Activated CD8-positive, alpha-beta memory T cell treated with anti-CD3 and anti-CD28 coated beads, Interleukin-2, amount 10 ng/mL, durations not matched to agents 7 days and 5 days (primary cell): Measurements from ENCODE around the gene MAML2. TPM values are rescaled to one million over a fixed set of nuclear protein-coding genes. Genes with fewer than 3 reads are reported as not detected.

Experiments used
- ATAC-seq: fragments of 150-1000 bp; cut with Tn5 transposase; one replicate; pipeline ENCODE4 v1.10.0; 2021; ENCODE audit warnings: moderate library complexity
- CTCF ChIA-PET: fragments of 350-600 bp; sonication (Branson Sonifier 250); formaldehyde crosslinking; loops from one replicate; lab custom pipeline; 2021; ENCODE audit warnings: antibody characterized with exemption; lab: Charles Lee
- DNase-seq: peaks from one replicate; pipeline ENCODE4 v3.0.0-alpha.2; 2020
- H3K27ac Mint-ChIP-seq: one replicate; pipeline ENCODE4 v1.8.0; 2021; ENCODE audit warnings: mild to moderate bottlenecking, mixed read lengths
- H3K27me3 Mint-ChIP-seq: one replicate; pipeline ENCODE4 v1.8.0; 2021; ENCODE audit warnings: mixed read lengths
- H3K36me3 Mint-ChIP-seq: one replicate; pipeline ENCODE4 v1.8.0; 2021; ENCODE audit warnings: mild to moderate bottlenecking, mixed read lengths
- H3K4me1 Mint-ChIP-seq: one replicate; pipeline ENCODE4 v1.8.0; 2021; ENCODE audit warnings: mixed read lengths
- H3K4me3 Mint-ChIP-seq: one replicate; pipeline ENCODE4 v1.8.0; 2021; ENCODE audit warnings: mild to moderate bottlenecking, moderate library complexity, mixed read lengths
- H3K9me3 Mint-ChIP-seq: one replicate; pipeline ENCODE4 v1.8.0; 2022; ENCODE audit warnings: low read depth, mixed read lengths
- total RNA-seq, 2 experiments: library from RNA; stranded (reverse); gene quantifications; one replicate each; pipeline ENCODE4 v1.2.3, GENCODE V29; 2021

The MAML2 gene
- total RNA-seq, 2 experiments from 2014 or later, result 12.7 to 14.5 TPM

DNA sequence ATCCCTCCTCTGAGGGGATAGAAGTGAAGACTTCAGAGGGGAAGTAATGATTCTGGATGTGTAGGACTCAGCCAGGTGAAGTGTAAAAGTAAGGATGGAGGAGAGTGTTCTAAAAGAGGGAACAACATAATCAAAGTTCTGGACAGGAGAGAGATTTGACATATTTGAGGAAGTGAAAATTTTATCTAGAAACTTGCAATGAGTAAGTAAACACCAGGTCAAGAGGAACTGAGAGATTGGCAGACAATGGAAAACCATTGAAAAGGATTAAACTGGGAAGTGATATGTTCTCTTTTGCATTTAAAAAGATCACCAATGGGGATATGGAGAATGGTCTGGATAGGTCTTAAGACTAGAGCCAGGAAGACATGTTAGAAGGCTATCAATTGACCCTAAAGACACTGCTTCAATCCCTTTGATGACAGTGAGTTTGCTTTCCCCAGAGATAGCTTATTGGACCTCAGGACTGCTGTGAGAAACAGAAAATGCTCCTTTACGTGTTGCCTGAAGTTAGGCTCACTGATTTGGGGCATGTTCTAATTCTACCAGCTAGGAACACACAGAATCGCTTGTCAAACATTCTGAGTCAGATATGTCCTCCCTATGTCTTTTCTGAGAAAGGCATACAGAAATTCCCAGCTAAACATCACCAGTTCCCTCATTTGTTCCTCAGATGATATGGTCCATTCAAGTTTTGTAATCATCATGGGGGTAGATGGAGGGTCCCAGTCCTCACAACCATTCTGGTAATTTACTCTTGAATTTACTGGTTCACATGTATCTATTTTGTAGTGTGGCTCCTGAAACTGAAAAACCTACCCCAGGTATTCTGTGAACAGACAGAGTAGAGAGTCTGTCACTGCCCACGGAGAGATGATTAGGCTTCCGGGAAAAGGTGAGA lies 144.9 kb downstream of the MAML2 start:
- ATAC-seq, result no peak
- H3K36me3 Mint-ChIP-seq, result peaks cover 27% of the 10 kb centered on the region
- peak overlapping the region; percentile 42 for H3K27ac Mint-ChIP-seq
- H3K9me3 Mint-ChIP-seq, result no peaks in the 10 kb centered on the region
- no peak for DNase-seq
- H3K27me3 Mint-ChIP-seq, result no peaks in the 10 kb centered on the region
- H3K4me1 Mint-ChIP-seq, result peaks cover 60% of the 10 kb centered on the region
- no peak overlapping the region for H3K4me3 Mint-ChIP-seq
- CTCF ChIA-PET, result interaction anchor here (1.4 to 1.8 kb wide), 2 partner anchors 36 to 145 kb away, joined by 4 to 5 read pairs; partner anchors contain the start of gene MAML2

DNA sequence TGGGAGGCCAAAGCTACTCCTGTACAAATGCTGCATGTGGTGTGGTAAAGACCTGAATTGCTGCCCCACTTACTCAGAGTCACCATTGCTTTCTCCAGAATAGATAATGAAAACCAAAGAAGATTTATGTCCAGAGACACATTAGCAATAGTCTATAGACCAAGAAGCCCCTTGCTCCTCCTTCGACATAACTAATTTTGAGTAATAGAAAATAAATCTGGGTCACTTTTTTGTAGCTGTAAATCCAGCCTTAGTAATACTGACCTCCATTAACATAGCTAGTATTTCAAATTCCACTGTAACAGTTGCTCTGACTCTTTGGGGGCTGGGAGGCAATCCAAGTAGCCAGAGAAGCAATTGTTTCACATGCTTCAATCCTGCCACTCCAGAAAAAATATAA lies 145.9 kb downstream of the MAML2 start:
- H3K27ac Mint-ChIP-seq, result no peak overlapping the region
- H3K4me1 Mint-ChIP-seq, result peaks cover 58% of the 10 kb centered on the region
- CTCF ChIA-PET, result interaction anchor here (1.4 to 1.8 kb wide), 2 partner anchors 35 to 146 kb away, joined by 4 to 5 read pairs; partner anchors contain the start of gene MAML2
- H3K4me3 Mint-ChIP-seq, result no peak overlapping the region
- peaks cover 29% of the 10 kb centered on the region for H3K36me3 Mint-ChIP-seq
- peaks cover 2% of the 10 kb centered on the region for H3K9me3 Mint-ChIP-seq
- DNase-seq (no peak), ATAC-seq (no peak)
- H3K27me3 Mint-ChIP-seq, result no peaks in the 10 kb centered on the region

DNA sequence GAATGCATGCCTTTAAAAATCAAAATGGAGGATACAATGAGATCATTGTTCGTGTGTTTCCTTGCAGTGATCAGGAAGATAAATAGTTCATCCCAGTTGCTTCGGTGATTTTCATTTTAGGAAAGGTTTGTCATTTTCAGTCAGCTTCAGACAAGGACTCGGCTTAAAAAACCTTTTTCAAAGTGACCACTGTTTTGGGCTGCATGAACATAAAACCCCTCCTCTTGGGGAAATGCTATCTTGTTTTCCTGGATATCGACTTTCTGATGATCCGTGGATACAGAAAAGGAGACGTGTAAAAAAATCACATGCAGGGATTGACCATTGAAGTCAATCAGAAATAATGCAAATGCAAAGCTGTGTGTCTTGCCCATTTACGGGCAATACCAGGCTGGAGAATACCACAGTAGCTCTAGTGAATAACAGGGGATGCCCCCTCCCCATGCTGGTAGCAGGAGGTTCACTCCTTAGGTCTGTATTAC lies 146.8 kb downstream of the MAML2 start:
- H3K36me3 Mint-ChIP-seq, result peaks cover 34% of the 10 kb centered on the region
- DNase-seq, result no peak
- peaks cover 58% of the 10 kb centered on the region for H3K4me1 Mint-ChIP-seq
- ATAC-seq, result no peak
- CTCF ChIA-PET, result no interaction called here
- H3K27me3 Mint-ChIP-seq, result no peaks in the 10 kb centered on the region
- no peak overlapping the region for H3K4me3 Mint-ChIP-seq
- peaks cover 2% of the 10 kb centered on the region for H3K9me3 Mint-ChIP-seq
- H3K27ac Mint-ChIP-seq, result no peak overlapping the region

DNA sequence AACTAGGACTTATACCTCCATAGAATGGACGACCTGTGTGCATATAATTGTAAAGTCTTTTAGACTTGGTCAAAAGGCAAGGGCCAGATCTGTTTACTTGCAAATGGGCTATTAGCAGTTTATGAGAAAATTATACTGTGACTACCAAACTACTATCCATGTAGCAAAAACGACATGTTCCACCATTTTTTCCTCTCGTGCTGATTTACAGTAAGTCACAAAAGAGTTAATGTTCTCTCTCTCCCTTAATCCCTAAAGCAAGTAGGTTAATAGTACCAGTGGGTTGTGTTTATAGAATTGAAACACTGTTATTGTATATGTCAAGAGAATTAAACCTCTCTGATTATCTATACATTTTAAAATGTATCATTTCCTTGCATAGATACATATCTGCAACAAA lies 147.3 kb downstream of the MAML2 start:
- ATAC-seq (no peak), DNase-seq (no peak)
- CTCF ChIA-PET, result interaction anchor here (1.5 kb wide), 1 partner anchor 104 kb away, joined by 6 read pairs; no protein-coding TSS in a partner anchor
- Mint-ChIP-seq H3K9me3 (peaks cover 2% of the 10 kb centered on the region), H3K4me3 (no peak overlapping the region), H3K4me1 (peaks cover 62% of the 10 kb centered on the region), H3K36me3 (peaks cover 37% of the 10 kb centered on the region), H3K27me3 (no peaks in the 10 kb centered on the region), H3K27ac (no peak overlapping the region)

DNA sequence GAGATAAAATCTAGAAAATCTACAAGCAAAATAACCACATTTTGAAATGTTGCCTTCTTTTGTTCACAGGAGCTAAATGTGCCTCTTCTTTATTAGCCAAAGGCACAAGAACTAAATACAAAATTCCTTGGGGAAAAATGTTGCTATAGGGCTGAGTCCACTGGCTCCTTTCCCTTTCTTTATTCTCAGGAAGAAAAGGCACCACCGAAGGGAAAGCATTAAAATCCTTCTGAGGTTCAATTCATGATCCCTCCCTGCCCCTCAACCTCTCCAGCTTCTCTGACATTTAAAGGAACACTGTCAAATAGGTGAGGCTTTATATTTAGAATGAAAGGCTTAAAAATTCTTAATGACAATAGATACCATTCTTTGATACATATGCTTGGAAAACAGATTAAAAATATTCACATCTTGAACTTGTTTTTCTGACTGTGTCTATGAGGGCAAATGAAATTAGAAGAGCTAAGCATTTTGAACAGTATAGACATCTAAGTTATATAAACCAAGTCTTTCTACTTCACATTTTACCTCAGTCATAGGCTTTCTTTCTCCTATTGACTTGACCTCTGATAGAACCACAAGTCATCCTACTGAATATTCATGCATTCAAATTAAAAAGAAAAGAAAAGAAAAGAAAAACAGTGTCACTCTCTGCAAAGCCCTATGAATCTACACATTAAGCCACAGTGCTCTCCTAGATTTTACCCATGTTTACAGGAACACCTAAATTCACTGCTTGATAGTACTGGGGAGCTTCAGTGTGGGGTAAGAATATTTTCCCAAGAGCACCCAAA lies 148.2 kb downstream of the MAML2 start:
- peaks cover 62% of the 10 kb centered on the region for H3K4me1 Mint-ChIP-seq
- ATAC-seq (no peak), DNase-seq (no peak)
- H3K36me3 Mint-ChIP-seq, result peaks cover 35% of the 10 kb centered on the region
- peak overlapping the region; percentile 72 for H3K27ac Mint-ChIP-seq
- CTCF ChIA-PET, result interaction anchor here (1.3 to 1.6 kb wide), 4 partner anchors 9 to 148 kb away, joined by 3 to 6 read pairs (median 5); partner anchors contain the start of gene MAML2
- H3K9me3 Mint-ChIP-seq, result peaks cover 2% of the 10 kb centered on the region
- no peaks in the 10 kb centered on the region for H3K27me3 Mint-ChIP-seq
- H3K4me3 Mint-ChIP-seq, result no peak overlapping the region

DNA sequence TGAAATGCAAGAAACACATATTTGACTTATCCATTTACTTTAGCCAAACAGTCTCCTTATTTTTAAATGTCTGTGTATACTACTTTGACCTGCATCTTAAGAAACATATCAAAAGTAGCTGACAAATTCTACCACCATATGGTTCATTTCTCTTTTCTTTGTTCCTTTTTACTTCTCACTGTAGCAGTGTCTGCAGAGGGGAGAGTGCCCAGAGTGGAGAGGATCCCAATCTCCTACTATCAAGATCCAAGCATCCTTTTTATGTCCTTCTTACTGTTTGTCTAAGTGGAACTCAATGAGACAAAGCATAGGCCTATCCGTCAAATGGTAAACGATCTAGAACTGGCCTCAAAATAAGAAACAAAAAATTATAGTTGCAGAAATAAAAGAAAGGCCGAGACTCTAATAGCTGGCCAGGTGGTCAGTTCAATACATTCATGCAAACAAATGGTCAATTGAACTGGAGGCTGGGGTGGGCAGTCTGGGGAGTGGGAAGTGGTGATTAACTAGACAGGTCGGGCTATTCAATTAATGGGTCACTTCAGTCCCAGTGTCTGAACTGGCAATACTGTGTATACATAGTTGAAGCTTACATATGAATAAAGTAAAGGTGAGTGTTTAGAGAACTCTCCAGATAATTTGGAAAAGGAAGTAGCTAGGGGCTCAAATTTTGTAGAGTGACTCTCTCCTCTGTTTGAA lies 149.1 kb downstream of the MAML2 start:
- ATAC-seq (no peak), DNase-seq (no peak)
- Mint-ChIP-seq H3K27me3 (no peaks in the 10 kb centered on the region), H3K4me3 (no peak overlapping the region), H3K36me3 (peaks cover 31% of the 10 kb centered on the region), H3K9me3 (peaks cover 2% of the 10 kb centered on the region), H3K27ac (peak overlapping the region; percentile 72), H3K4me1 (peaks cover 62% of the 10 kb centered on the region)
- CTCF ChIA-PET, result interaction anchor here (1.3 to 1.6 kb wide), 5 partner anchors 8 to 149 kb away, joined by 3 to 6 read pairs (median 4); partner anchors contain the start of gene MAML2

DNA sequence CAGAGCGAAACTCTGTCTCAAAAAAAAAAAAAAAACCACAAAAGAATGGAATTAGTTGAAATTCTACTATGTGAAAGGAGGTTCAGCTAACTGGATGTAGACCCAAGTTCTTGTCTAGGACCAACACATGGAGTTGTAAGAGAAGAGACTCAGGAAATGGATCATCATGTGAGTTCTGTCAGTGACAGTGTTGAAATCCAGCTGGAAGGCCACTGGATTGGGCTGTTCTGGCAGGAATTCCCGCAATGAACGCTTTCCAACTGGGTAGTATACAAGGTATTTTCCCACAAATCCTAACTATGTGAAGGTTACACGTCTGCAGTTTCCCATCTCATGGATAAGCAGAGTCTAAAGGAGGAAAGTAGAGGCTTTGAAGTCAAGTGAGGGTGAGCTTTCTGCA lies 151.2 kb downstream of the MAML2 start:
- Mint-ChIP-seq H3K36me3 (peaks cover 22% of the 10 kb centered on the region), H3K4me3 (no peak overlapping the region), H3K27me3 (no peaks in the 10 kb centered on the region), H3K4me1 (peaks cover 60% of the 10 kb centered on the region), H3K27ac (no peak overlapping the region), H3K9me3 (peaks cover 2% of the 10 kb centered on the region)
- ATAC-seq (no peak), DNase-seq (no peak)
- CTCF ChIA-PET, result interaction anchor here (2.0 kb wide), 1 partner anchor 151 kb away, joined by 4 read pairs; the partner anchor contains the start of gene MAML2

DNA sequence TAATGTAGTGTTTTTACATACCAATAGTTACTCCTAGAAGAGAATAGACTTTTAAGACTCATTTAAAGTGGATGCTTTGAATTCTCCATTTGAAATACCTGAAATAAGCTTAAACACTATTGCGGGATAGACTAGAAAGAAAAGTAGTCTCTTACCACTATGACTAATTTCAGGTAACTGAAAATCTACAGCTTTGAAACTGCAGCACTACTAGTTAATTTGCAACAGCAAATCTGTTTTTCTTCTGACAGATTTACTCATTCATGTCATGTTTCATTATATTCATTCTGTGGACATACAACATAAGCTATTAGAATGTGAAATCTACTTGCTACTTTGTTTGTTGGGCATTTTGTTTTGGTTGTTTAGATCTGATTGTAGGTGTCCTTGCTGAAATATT lies 153.6 kb downstream of the MAML2 start:
- Mint-ChIP-seq H3K4me1 (peaks cover 48% of the 10 kb centered on the region), H3K27me3 (no peaks in the 10 kb centered on the region), H3K36me3 (peaks cover 16% of the 10 kb centered on the region), H3K4me3 (no peak overlapping the region), H3K9me3 (peaks cover 2% of the 10 kb centered on the region), H3K27ac (peak overlapping the region; percentile 40)
- CTCF ChIA-PET, result interaction anchor here (1.0 to 1.2 kb wide), 3 partner anchors 30 to 154 kb away, joined by 3 read pairs; partner anchors contain the start of gene MAML2
- ATAC-seq (peak; percentile 62), DNase-seq (no peak)

DNA sequence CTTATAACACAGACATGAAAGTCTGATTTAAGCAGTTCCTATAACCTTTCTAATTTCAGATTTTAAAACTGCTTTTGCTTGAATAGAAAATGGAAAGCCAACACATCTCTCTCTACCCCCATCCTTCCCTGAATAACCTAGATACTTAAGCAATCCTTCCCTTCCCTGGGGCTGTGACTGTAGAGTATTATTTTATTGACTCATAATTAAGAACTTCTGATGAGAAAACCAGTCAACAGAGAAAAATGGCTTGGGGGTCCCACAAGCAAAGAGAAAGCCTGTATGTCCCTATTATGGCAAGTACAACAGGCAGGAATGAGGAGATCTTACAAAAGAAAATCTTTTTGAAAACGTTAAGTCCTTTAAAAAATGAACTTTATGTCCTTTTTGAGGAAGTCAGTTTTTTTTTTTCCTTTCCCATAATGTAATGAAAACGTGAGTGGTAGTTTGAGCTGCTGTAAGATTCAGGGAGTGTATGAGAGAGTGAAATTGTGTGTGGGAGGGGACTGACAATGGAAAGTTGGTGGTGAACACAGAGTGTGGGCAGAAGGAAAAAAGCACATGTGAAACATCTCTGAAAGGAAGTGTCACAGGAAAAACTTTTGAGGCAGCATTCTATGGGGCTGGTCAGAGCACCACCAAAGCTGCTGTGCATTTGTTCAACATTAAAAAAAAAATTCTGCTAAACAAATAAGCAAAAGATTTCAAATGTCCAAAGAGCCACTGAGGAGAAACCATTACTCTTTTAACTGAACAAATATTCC lies 154.6 kb downstream of the MAML2 start:
- Mint-ChIP-seq H3K4me3 (no peak overlapping the region), H3K27ac (peak overlapping the region; percentile 40), H3K4me1 (peaks cover 39% of the 10 kb centered on the region), H3K36me3 (peaks cover 17% of the 10 kb centered on the region), H3K9me3 (peaks cover 2% of the 10 kb centered on the region), H3K27me3 (no peaks in the 10 kb centered on the region)
- no peak for DNase-seq
- CTCF ChIA-PET, result interaction anchor here (1.0 to 1.2 kb wide), 2 partner anchors 29 to 153 kb away, joined by 3 read pairs; no protein-coding TSS in a partner anchor
- peak; percentile 63 for ATAC-seq

DNA sequence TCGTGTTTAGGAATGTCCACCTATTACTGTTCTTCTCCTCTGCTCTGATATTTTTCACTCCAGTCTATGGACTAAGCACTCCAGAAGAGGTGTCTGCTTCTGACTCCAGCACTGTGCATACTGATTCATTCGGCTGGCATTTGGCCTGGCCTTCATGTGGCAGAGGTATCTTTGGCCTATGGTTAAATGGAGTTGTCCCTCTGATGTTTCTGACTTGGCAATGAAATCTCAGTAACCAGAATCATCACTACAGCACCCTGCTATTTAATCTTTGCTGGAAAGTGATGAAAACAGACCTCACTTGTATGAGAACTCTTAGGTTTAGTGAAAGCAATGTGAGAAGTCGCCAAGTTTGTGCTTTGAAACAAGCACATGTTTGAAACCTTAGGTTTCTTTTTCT lies 155.2 kb downstream of the MAML2 start:
- CTCF ChIA-PET, result interaction anchor here (0.7 kb wide), 1 partner anchor 153 kb away, joined by 3 read pairs; no protein-coding TSS in a partner anchor
- peaks cover 37% of the 10 kb centered on the region for H3K4me1 Mint-ChIP-seq
- DNase-seq (no peak), ATAC-seq (peak; percentile 26)
- peaks cover 17% of the 10 kb centered on the region for H3K36me3 Mint-ChIP-seq
- peak overlapping the region; percentile 1 for H3K27ac Mint-ChIP-seq
- H3K27me3 Mint-ChIP-seq, result no peaks in the 10 kb centered on the region
- peaks cover 2% of the 10 kb centered on the region for H3K9me3 Mint-ChIP-seq
- H3K4me3 Mint-ChIP-seq, result no peak overlapping the region

DNA sequence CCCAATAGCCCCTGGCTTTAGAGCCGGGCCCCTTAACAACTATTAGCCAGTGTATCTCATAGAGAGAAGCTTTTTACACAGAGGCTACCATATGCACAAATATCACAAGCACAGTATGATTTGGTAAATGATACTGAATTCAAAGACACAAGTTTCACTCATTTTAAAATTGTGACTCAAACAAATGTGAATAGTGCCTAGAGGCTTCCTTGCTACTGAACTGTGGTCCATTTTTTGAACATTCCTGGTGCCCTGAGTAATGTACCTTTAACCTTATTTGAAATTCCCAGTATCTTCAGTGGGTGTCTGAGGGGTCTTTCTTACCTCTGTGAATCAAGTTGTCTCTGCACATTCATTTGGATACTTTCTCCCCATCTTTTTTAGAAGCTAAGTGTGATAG lies 156.2 kb downstream of the MAML2 start:
- Mint-ChIP-seq H3K4me3 (no peak overlapping the region), H3K4me1 (peaks cover 37% of the 10 kb centered on the region), H3K27me3 (no peaks in the 10 kb centered on the region), H3K27ac (no peak overlapping the region), H3K36me3 (peaks cover 10% of the 10 kb centered on the region), H3K9me3 (no peaks in the 10 kb centered on the region)
- DNase-seq, result no peak
- CTCF ChIA-PET, result interaction anchor here (0.7 kb wide), 1 partner anchor 154 kb away, joined by 3 read pairs; no protein-coding TSS in a partner anchor
- ATAC-seq, result no peak
